CD4-positive, alpha-beta T cell treated with Interferon alpha-2 for 1 hour (primary cell): ENCODE data around the gene PTGES2.

ENCODE experiments used
- DNase-seq, 2 donors: peaks; one replicate each; pipeline ENCODE4 v3.0.0-alpha.2; 2020 to 2022

PTGES2 gene

DNA sequence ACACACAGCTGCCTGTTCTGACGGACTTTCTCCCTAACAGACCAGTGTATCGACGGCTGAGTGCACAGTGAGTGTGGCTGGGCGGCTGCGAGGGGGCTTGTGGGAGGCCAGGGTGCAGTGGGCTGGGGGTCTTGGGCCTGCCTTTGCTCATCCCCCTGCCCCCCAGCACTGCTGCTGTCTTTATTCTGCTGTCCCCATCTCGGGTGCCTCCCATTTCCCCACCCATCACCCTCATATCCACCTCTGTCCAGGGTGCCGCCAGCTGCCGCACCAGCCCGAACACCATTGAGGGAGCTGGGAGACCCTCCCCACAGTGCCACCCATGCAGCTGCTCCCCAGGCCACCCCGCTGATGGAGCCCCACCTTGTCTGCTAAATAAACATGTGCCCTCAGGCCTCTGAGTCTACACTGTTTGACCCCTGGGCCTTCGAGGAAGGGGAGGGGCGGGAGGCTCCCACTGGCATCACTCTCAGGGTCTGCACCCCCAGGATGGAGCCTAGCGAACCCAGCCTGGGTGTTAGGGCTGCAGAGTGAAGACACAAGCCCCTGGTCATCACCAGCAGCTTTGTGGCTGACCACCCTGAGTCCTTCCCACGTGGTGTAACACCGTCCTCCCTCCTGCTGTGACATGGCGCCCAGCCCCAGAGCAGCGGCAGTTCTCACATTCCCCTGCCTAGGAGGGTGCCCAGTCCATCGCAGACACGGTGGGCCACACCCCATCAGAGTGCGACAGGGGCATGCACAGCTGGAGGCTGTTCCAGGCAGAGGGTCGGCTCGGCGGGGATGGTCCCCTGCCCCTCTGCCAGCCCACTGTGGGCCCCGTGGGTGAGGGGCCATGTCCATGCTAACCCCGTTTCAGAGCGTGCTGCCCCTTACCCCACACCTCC is 25.8 kb upstream of the PTGES2 start:
- DNase-seq, result no peak

- DNase-seq, result no peak
Measured at GRCh38 chr9:128152133-128153059, 24.9 kb upstream of the PTGES2 start.

GRCh38 chr9:128151309-128152132 is 24.0 kb upstream of the PTGES2 start:
- DNase-seq, result no peak

GRCh38 chr9:128150594-128151308 is 23.2 kb upstream of the PTGES2 start:
- DNase-seq, result no peak

DNA sequence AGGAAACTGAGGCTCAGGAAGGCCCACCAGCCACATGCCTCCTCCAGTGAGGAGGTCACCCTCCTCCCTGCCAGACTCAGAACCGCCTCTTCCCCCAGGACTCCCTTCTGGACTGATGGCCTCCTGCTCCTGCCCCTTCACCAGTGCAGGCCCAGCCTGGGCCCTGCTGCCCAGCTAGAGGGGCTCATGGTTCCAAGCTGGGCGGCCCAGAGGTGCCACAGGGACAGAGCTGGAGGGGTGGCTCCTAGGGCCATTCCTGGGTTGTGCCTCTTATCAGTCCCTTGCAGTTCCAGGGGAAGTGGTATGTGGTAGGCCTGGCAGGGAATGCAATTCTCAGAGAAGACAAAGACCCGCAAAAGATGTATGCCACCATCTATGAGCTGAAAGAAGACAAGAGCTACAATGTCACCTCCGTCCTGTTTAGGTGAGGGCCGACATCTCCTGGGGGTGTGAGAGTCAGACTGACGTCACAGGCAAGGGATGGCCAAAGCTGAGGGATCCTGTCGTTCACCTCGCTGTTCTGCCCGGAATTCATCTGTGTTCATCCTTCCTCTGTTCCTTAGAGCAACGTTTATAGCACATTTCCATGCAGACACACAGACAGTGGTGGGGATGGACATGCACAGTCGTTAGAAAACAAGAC is 22.5 kb upstream of the PTGES2 start:
- DNase-seq, result no peak

DNA sequence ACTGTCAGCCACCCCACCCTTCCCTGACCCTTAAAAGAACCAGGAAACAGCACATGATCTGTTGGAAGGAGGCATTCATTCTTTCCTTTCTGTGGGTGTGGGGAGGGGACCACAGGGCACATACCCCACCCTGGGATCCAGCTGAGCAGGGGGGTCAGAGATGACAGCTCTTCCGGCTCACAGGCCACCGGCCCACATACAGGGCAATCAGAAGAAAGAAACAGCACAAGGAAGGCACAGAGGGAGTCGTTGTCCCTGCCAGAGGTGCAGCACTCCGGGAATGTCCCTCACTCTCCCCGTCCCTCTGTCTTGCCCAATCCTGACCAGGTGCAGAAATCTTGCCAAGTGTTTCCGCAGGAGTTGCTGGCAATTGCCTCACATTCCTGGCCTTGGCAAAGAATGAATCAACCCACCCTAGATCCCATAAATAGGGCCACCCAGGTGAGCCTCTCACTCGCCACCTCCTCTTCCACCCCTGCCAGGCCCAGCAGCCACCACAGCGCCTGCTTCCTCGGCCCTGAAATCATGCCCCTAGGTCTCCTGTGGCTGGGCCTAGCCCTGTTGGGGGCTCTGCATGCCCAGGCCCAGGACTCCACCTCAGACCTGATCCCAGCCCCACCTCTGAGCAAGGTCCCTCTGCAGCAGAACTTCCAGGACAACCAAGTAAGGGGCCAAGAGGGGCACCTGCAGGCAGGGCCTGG is 21.6 kb upstream of the PTGES2 start, which contains the start of gene LCN2:
LCN2 (plus strand) TSS at position 453 of the 701 bp plus-strand sequence; CDS start at position 526, 73 bp downstream.
- no peak for DNase-seq

- no peak for DNase-seq
Measured at GRCh38 chr9:128148509-128149000, 21.0 kb upstream of the PTGES2 start.

DNA sequence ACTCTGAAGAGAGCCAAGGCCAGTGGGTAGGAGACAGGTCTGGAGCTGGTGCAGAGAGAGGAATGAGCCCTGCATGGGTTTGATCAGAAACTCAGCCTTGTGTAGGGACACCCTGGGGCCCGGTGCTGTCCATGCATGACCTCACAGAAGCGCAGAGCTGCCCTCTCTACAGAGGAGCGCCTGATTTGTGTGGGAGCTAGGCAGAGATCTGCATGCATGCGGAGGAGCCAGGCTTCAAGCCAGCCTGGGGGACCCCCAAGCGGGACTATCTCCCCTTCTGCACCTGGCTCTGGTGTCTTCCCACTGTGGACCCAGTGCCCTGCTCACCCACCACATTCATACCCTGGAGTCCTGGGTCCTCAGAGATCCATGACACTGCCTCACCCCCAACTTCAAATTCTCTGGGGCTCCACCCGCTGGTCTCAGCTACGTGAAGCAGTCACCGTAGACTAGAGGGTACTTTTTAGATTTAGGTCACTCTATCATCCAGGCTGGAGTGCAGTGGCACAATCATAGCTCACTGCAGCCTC is 19.1 kb upstream of the PTGES2 start:
- DNase-seq, result no peak

DNA sequence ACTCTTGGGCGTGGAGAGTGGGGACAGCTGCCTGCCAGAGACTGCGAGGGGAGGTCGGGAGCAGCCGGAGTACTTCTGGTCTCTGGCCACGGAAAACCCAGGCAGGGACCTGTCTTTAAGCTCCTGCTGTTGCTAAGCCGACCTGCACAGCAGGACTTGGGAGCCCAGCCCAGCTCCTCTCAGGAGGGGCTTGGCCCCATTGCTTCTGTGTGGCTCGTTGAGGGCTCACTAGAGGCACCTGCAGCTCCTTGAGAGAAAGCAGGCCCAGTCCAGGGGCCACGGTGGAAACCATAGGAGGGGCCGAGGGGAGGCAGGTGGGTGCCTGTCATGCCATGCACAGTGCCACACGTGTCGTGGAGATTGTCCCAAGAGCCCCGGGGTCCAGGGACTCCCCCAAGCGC is 18.4 kb upstream of the PTGES2 start:
- DNase-seq, result no peak

DNA sequence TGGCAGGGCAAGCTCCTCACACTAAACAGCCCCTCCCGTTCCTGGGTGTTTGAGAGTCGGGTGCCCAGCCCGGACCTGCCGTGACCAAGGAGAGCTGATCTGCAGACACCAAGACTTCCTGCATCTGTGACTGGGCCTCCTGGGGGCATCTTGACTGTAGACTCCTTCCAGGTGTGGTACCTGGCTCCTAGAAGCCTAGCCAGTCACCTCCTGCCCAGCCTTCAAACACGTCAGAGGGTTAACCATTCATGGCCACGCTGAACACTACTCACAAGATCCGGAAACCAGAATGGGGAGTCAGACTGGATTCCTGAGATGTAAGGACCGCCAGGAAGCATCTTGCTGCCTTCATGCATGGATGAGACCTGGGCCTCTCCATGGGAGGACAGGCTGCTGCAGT is 18.0 kb upstream of the PTGES2 start:
- DNase-seq, result no peak

- DNase-seq, result no peak
Measured at GRCh38 chr9:128144239-128145181, 17.0 kb upstream of the PTGES2 start.

DNA sequence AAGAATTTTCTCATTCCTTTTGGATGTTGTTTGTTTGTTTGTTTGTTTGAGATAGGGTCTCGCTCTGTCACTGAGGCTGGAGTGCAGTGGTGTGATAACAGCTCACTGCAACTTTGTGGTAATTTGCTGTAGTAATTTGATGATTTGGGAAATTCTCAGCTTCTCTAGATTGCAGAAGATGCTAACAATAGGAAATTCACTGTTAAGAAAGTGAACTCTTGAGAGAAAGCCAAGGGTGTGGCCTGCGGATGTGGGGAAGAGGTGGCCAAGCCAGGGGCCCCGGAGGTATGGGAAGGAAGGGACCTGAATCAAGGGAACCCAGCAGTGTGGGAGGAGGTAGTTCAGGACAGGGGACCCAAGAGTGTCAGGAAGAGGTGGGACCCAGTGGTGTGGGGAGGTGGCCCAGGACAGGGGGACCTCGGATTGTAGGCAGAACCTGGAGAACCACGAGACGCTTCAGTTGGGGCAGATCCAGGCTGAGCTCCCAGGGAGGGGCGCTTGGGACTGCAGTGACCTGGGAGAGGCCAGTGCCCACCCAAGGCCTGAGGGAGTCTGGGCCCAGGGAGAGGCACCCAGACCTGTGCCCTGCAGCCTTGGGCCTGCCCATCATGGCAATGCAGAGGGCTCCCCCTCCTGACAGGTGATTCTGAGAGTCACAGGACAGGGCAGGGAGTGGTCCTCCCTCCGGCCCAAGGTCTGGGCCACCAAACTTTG is 16.2 kb upstream of the PTGES2 start:
- DNase-seq, result no peak

DNA sequence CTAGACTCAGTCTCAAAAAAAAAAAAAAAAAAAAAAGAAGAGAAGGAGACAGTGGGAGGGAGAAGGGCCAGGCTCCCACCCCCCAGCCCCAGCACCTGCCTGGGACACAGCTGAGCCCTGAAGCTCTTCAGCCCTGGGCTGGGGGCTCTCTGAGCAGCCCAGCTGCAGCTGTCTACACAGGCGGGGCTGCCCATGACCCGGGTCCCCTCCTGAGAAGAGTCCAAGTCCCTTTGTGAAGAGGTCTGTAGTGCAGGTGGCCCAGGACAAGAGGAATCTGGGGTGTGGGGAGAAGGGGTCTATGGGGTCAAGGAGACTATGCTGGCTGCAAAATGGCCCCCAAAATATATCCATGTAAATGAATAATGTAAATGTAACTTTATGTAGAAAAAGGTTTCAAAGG is 15.1 kb upstream of the PTGES2 start:
- no peak for DNase-seq

DNA sequence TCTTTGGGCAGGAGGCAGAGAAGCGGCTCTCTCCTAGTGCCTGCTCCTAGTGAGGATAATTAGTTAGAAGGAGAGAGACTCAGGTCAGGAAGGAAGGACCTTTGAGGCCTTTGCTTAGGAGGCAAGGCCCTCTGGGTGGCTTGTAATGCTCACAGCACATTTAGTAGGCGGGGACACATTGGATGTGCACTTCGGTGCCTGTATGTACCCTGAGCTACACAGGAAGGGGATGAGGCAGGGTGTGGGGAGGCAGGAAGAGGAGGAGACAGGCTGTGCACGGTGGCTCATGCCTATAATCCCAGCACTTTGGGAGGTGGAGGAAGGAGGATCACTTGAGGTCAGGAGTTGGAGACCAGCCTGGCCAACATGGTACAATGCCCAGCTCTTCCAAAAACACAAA is 14.5 kb upstream of the PTGES2 start:
- no peak for DNase-seq

- no peak for DNase-seq
Measured at GRCh38 chr9:128141604-128142003, 14.1 kb upstream of the PTGES2 start.

DNA sequence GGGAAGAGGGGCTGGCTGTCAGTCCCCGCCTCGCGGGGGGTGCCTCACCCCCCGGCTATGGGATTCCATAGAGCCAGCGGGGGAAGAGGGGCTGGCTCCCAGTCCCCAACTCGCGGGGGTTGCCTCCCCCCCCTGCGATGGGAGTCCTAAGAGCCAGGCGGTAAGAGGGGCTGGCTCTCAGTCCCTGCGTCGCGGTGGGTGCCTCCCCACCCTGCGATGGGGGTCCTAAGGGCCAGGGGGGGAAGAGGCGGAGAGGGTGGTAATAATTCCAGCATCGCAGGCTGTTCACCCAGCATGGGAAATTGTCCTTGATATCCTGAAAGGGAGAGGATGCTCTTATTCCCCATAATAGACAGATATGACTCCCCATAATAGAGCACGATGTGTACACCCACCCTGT is 12.1 kb upstream of the PTGES2 start:
- DNase-seq, result no peak

GRCh38 chr9:128138001-128138400 is 10.5 kb upstream of the PTGES2 start:
- no peak for DNase-seq
